SJSA1 (cell line): Measurements from ENCODE around the gene CIITA. TPM values are rescaled to one million over a fixed set of nuclear protein-coding genes. Genes with fewer than 3 reads are reported as not detected.

Experiments
- DNase-seq, 2 experiments: peaks; one replicate each; pipeline ENCODE4 v3.0.0-alpha.2; 2015 to 2020; ENCODE audit warnings: low spot score in 2 of 2, low read depth in 1 of 2
- H3K27ac ChIP-seq: fragments of 250-450 bp; sonication (Bioruptor Pico); 2 replicates; pipeline ENCODE4 v1.5.1; 2020; ENCODE audit warnings: mild to moderate bottlenecking, moderate library complexity
- H3K27me3 ChIP-seq: fragments of 250-450 bp; sonication (Bioruptor Pico); replicated peaks from 2 replicates; pipeline ENCODE4 v1.5.1; 2020; ENCODE audit warnings: mild to moderate bottlenecking, moderate library complexity
- H3K36me3 ChIP-seq: fragments of 250-450 bp; sonication (Bioruptor Pico); 2 replicates; pipeline ENCODE4 v1.5.1; 2020; ENCODE audit warnings: mild to moderate bottlenecking
- H3K4me1 ChIP-seq: fragments of 250-450 bp; sonication (Bioruptor Pico); replicated peaks from 2 replicates; pipeline ENCODE4 v1.6.1; 2021; ENCODE audit warnings: mild to moderate bottlenecking
- H3K4me3 ChIP-seq: fragments of 250-450 bp; sonication (Bioruptor Pico); 2 replicates; pipeline ENCODE4 v1.5.1; 2020; ENCODE audit warnings: mild to moderate bottlenecking
- H3K9me3 ChIP-seq: fragments of 250-450 bp; sonication (Bioruptor Pico); replicated peaks from 2 replicates; pipeline ENCODE4 v1.5.1; 2020; ENCODE audit warnings: mild to moderate bottlenecking
- total RNA-seq: library from RNA; depleted of rRNA; stranded (reverse); fragments of >200 nt; shearing (Covaris generic); gene quantifications from 2 replicates; pipeline ENCODE4 v1.2.3, GENCODE V29; 2014; rRNA removed

CIITA gene
- total RNA-seq, 1 experiment from 2014 or later, result 0.08 TPM

DNA sequence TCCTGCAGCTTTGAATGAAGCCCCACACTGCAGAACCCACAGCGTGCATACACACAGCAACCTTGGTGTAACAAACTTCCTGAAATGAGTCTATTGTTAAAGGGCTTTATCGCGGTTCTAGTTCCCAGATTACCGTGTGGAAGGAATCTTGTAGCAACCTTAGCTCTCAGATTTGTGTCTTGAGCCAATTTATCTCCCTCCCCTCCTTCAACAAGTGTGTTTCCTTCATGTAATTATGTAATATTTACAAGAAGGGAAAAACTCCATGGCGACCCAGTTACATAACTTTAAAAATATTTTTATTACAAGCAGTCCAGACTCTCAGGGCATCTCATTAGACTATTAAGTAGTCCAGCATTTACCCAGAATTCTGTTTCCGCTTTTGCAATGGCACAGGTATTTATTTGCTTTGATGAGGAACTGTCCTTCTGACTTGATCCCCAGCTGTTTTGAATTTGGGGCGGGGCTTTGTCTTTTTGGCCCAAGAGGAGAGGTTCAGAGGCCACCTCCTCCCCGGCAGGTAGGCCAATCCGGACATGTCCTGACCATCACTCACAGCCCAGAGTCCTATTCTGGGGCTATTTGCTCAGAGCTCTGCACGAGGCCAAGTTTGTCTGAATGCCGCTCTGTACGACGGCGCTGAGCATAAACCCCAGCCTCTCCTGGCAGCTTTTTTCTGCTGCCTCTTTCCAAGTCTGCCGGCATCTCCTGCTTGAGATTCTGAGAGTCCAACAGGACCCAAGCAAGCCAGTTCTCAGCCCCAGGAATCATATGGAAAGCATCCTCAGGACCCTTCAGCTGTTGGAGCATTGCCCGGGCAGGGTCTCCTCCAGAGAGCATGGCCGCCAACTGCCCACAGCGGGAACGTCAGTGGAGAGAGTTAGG, 103.0 kb downstream of the CIITA start:
- peaks cover 18% of the 10 kb centered on the region for H3K36me3 ChIP-seq
- H3K27me3 ChIP-seq, result no peaks in the 10 kb centered on the region
- H3K4me3 ChIP-seq, result no peak overlapping the region
- no peak for DNase-seq
- H3K27ac ChIP-seq, result no peak overlapping the region
- no peaks in the 10 kb centered on the region for H3K4me1 ChIP-seq
- no peaks in the 10 kb centered on the region for H3K9me3 ChIP-seq

- Histone ChIP-seq H3K4me3 (no peak overlapping the region), H3K27ac (no peak overlapping the region), H3K27me3 (no peaks in the 10 kb centered on the region), H3K9me3 (no peaks in the 10 kb centered on the region), H3K4me1 (no peaks in the 10 kb centered on the region), H3K36me3 (peaks cover 15% of the 10 kb centered on the region)
- no peak for DNase-seq
Observed at GRCh38 chr16:10980813-10981212, 103.8 kb downstream of the CIITA start.

GRCh38 chr16:10981697-10982216, 104.8 kb downstream of the CIITA start:
- Histone ChIP-seq H3K4me3 (no peak overlapping the region), H3K4me1 (no peaks in the 10 kb centered on the region), H3K9me3 (no peaks in the 10 kb centered on the region), H3K27ac (no peak overlapping the region), H3K27me3 (no peaks in the 10 kb centered on the region), H3K36me3 (peaks cover 15% of the 10 kb centered on the region)
- no peak for DNase-seq

- Histone ChIP-seq H3K4me1 (no peaks in the 10 kb centered on the region), H3K9me3 (no peaks in the 10 kb centered on the region), H3K36me3 (peaks cover 11% of the 10 kb centered on the region), H3K27ac (no peak overlapping the region), H3K27me3 (no peaks in the 10 kb centered on the region), H3K4me3 (no peak overlapping the region)
- DNase-seq, result no peak
Observed at GRCh38 chr16:10982465-10983150, 105.6 kb downstream of the CIITA start.

DNA sequence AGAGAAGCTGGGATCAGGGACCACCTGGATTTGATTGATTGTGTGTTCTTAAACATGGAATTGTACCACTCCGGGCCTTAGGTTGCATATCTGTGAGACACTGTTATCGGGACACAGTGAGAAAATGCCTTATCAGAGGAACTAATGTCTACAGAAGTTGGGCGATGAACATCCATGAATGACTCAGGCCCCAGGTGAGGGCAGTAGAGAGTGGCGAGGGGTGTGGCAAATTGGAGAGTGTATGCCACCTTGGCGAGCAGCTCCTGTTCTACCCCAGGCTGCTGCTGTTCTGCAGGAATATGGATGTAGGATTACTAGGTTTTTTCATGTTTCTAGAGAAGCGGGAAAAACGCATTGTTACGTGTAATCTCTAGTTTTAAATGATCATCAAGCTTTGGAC, 106.2 kb downstream of the CIITA start:
- Histone ChIP-seq H3K27ac (no peak overlapping the region), H3K27me3 (no peaks in the 10 kb centered on the region), H3K4me3 (no peak overlapping the region), H3K9me3 (no peaks in the 10 kb centered on the region), H3K36me3 (peaks cover 16% of the 10 kb centered on the region), H3K4me1 (no peaks in the 10 kb centered on the region)
- no peak for DNase-seq

GRCh38 chr16:10984509-10984908, 107.5 kb downstream of the CIITA start:
- Histone ChIP-seq H3K9me3 (no peaks in the 10 kb centered on the region), H3K27me3 (no peaks in the 10 kb centered on the region), H3K4me3 (no peak overlapping the region), H3K36me3 (peaks cover 21% of the 10 kb centered on the region), H3K4me1 (no peaks in the 10 kb centered on the region), H3K27ac (no peak overlapping the region)
- DNase-seq, result no peak

Other genes starting within 250 kb of the CIITA start
- gene TEKT5, start 182.3 kb upstream of the CIITA start, total RNA-seq, result not detected in 2 replicates
- gene NUBP1, start 133.4 kb upstream of the CIITA start, total RNA-seq, result 42.8 and 58.7 TPM in 2 replicates
- gene TVP23A, start 58.4 kb upstream of the CIITA start, total RNA-seq, result not detected in 2 replicates
- 43.5 and 48.5 TPM in 2 replicates for gene DEXI, start 65.3 kb downstream of the CIITA start, total RNA-seq
- gene CLEC16A, start 67.4 kb downstream of the CIITA start, total RNA-seq, result 14.8 and 19.1 TPM in 2 replicates